Measurements from ENCODE around the gene GP9.

GP9 gene

GRCh38 chr3:129021140-129021551 is 39.4 kb upstream of the GP9 start:
- H3K4me3 ChIP-seq (ENCODE audit: control insufficient read depth, low read depth, low read length) = no peak overlapping the region
- peak; percentile 52 for DNase-seq (ENCODE audit: low read depth)
- no peak for TF ChIP-seq CTCF (conservative IDR thresholded peaks at IDR 0.05; ENCODE audit: control insufficient read depth, insufficient read depth, low read depth, low read length)

- no peak overlapping the region for H3K4me3 ChIP-seq (ENCODE audit: control insufficient read depth, low read depth, low read length)
- DNase-seq (ENCODE audit: low read depth) = peak; percentile 61
- no peak for TF ChIP-seq CTCF (conservative IDR thresholded peaks at IDR 0.05; ENCODE audit: control insufficient read depth, insufficient read depth, low read depth, low read length)
Observed at GRCh38 chr3:129022114-129023007, 38.2 kb upstream of the GP9 start.

GRCh38 chr3:129023008-129023358 is 37.6 kb upstream of the GP9 start:
- DNase-seq (ENCODE audit: low read depth) = no peak
- no peak for TF ChIP-seq CTCF (conservative IDR thresholded peaks at IDR 0.05; ENCODE audit: control insufficient read depth, insufficient read depth, low read depth, low read length)
- no peak overlapping the region for H3K4me3 ChIP-seq (ENCODE audit: control insufficient read depth, low read depth, low read length)

DNA sequence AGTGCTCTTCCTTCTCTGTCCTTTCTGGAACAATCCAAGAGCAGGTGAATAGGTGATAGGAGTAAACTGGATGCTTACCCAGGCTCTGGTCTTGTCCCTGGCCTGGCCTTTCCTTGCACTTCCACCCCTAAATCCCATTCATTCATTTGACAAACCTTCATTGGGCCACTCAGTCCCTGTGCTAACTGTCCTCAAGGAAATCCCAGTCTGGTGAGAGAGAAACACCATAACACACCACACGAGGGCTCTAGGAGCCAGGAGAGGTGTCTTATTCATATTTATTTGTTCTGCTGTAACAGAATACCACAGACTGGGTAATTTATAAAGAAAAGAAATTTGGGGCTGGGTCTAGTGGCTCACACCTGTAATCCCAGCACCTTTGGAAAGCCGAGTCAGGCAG is 36.7 kb upstream of the GP9 start:
- H3K4me3 ChIP-seq (ENCODE audit: control insufficient read depth, low read depth, low read length) = no peak overlapping the region
- TF ChIP-seq CTCF (conservative IDR thresholded peaks at IDR 0.05; ENCODE audit: control insufficient read depth, insufficient read depth, low read depth, low read length) = peak; percentile 18
- DNase-seq (ENCODE audit: low read depth) = peak; percentile 21

GRCh38 chr3:129025108-129025507 is 35.5 kb upstream of the GP9 start:
- no peak overlapping the region for H3K4me3 ChIP-seq (ENCODE audit: control insufficient read depth, low read depth, low read length)
- TF ChIP-seq CTCF (conservative IDR thresholded peaks at IDR 0.05; ENCODE audit: control insufficient read depth, insufficient read depth, low read depth, low read length) = no peak
- no peak for DNase-seq (ENCODE audit: low read depth)

GRCh38 chr3:129025691-129026435 is 34.7 kb upstream of the GP9 start:
- no peak for DNase-seq (ENCODE audit: low read depth)
- H3K4me3 ChIP-seq (ENCODE audit: control insufficient read depth, low read depth, low read length) = no peak overlapping the region
- TF ChIP-seq CTCF (conservative IDR thresholded peaks at IDR 0.05; ENCODE audit: control insufficient read depth, insufficient read depth, low read depth, low read length) = no peak
